CD1c-positive myeloid dendritic cell (primary cell): ENCODE measurements around the gene PEX3.

Source experiments
- DNase-seq: peaks from one replicate; pipeline ENCODE4 v3.0.0-alpha.2; 2016; ENCODE audit errors: extremely low spot score

PEX3 gene

DNA sequence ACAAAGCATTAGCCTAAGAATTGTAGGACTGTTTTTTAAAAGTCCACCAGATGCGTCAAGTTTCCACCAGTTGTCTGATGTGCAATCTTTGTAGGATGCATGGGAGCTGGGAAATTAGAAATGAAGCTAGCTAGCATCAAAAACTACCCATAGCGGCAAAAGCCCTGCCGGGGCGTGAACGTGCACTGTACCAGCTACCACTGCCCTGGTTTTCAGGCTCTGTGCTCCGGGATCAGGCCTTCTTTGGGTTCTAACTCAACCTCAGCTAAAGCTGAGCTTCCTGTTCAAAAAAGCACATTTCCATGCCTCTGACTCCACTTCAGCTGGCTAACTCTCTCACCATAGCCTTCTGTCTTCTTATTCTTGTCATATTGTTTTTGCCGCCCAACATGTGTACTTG, 87.8 kb downstream of the PEX3 start:
- no peak for DNase-seq

DNA sequence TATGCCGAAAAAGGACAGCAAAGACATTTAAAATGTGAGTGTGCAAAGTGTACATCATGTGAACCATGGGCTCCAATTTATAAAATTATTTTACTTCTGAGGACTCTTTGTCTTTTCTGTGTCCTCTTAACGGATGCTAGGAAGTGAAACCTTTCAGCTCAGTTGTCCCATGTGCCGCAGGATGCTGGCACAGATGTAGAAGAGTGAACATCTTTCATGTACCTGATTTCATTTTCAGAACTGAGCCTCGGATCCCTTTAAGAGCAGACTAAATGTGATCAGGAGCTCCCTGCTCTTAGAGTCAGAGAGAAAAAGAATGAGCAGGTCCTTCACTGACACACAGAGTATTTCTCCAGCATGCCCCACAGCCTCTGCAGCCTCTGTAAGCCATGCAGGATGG, 88.5 kb downstream of the PEX3 start:
- no peak for DNase-seq

DNA sequence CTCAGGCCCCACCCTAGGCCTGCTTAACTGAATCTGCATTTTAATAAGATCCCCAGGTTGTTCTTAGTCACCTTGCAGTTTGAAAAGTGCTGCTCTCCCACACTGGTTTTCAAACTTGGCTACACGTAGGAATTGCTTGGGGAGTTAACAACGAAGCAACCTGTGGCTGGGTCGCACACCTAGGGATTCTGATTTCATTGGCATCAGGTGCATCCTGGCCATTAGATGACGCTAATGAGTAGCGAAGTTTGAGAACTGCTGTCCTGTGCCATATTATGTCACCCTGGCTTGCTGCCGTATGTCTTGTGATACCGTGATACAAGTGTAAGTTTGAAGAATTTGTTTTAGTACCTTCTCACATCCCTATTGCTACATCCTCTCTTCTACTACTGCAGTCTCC, 89.1 kb downstream of the PEX3 start:
- DNase-seq = no peak

DNA sequence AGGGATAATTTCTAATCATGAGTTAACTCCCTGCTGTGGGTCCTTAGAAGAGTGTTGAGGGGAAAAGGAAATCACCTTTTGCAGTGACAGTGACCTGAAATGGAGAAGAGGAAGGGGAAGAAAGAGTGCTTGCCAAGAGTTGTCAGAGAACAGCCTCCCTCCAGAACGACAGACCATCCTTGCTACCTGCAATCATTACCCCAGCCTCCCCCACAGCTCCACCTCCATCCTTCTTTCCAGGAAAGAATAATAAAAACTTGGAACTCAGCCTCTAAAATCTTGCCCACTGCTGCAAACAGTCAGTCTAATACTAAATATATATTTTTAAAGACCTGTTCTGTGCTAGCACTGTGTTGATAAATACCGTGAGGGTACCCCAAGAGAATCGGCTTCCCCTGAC, 89.6 kb downstream of the PEX3 start:
- no peak for DNase-seq
